Dedifferentiated amniotic fluid mesenchymal stem cell (primary cell): Measurements from ENCODE around the gene CELSR2.

ENCODE experiments used
- DNase-seq: peaks from one replicate; pipeline ENCODE4 v3.0.0-alpha.2; 2016; ENCODE audit errors: extremely low spot score

CELSR2 gene

DNA sequence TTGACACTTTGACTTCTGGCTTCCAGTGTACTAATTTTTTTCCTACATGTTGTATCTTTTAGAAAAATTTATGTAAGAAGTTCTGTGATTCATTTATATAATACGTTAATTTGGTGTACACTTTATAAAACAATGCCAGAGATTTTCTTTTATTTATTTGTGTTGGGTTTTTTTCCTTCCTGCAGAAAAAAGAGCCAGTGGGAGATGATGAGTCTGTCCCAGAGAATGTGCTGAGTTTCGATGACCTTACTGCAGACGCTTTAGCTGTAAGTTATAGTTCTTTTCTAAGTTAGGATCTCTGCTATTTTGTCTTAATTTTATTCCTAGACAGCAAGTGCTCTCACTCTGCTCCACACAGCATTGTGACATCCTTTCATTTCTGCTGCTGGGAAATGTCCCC is 21.2 kb upstream of the CELSR2 start:
- peak; percentile 34 for DNase-seq

DNA sequence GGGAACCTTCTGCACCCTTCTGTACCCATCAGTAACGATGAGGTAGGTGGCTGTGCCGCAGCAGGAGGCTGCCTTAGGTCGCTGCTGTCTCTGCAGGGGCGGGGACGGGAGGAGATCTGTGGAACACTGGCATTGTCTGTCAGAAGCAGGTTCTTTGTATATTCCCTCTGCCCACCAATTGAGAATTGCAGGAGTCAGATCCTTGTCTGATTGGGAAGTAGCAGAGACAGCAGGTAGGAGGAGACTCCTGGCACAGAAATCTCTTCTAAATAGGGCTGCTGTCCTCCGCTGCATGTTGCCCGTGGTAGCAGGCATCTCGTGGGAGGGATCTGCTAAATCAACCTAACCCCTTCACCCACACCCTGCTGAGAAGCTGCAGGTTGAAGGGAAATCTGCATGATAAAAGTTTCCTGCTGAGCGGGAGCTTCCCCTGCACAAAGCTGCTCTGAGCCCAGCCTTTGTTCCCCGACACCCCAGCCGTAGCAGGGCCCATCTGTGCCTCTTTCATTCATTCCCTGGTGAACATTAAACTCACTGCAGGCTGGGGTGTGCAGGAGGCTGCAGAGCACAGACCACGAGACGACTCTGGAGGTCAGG is 19.7 kb upstream of the CELSR2 start:
- DNase-seq: no peak

DNA sequence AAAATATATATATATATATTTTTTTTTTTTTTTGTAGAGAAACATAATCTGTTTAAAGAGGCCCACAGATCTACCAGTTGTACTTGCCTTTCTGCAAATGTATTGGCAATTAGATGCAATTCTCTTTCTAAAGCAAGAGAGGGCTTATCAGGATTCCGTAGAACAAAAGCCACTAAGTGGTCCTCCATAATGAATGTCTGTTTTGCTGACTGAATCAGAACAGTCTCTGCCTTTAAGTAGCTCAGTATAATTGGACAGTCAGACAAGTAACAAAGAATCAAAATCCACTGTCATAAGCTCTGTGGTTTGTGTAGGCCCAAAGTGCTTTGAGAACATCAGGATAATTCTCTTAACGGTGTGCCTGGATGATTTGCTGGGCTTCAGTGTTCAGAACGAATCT is 18.3 kb upstream of the CELSR2 start:
- DNase-seq: no peak

DNA sequence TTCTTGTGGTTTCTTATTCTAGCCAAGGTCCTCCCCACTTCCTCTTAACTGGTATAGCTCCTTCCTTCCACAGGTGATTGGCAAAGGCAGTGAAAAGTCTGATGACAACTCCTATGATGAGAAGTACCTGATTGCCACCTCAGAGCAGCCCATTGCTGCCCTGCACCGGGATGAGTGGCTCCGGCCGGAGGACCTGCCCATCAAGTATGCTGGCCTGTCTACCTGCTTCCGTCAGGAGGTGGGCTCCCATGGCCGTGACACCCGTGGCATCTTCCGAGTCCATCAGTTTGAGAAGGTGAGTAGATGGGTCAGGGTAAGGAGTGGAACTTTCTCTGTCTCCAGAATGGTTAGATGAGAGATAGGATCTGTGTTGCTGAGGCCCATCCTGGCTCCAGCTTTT is 14.2 kb upstream of the CELSR2 start:
- DNase-seq: no peak

DNA sequence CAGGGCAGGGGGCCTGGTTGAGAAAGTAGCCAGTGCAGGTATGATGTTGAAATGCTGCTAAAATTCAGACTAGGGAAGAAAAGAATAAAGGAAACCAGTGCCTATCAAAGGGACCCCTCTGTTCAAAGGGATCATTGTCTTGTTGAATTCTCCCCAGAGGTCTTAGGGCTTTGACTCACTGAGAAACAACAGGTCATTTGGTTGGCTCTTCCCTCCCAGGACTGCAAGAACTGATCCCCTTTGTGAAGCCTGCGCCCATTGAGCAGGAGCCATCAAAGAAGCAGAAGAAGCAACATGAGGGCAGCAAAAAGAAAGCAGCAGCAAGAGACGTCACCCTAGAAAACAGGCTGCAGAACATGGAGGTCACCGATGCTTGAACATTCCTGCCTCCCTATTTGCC is 11.8 kb upstream of the CELSR2 start:
- no peak for DNase-seq

DNA sequence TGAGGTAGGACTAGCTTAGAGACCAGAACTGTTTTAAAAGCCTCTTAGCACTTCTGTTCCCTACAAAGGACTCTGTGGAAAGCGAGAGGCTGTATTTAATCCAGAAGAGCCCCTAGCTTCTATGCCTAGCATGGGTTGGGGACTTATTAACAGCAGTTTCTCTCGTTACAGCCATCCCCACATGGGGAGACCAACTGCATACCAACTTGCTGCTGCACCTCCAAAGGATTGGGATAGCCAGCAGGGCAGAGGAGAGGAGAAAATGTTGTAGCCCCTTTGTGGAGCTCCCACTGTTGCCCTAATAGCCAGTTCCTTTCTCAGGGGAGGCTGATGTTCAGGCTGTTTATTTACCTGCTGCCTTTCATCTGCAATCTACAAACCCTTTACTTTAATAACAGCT is 11.0 kb upstream of the CELSR2 start:
- no peak for DNase-seq

DNA sequence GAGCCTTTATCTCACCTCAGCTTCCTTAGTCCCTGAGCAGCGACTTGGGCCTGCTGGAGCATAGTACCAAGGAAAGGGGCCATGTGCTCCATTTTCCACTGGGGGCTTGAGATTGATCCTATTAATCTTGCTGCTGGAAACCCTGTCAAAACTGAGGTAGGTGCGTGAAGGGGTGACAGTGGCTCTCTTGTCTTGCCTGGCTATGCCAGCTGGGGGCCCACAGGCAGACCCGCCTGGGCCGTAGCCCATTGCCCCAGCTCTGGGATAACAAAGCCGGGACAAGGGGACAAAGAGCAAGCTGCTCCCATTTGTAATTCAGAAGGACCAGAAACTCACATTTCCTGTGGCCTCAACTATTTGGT is 10.3 kb upstream of the CELSR2 start:
- no peak for DNase-seq

DNA sequence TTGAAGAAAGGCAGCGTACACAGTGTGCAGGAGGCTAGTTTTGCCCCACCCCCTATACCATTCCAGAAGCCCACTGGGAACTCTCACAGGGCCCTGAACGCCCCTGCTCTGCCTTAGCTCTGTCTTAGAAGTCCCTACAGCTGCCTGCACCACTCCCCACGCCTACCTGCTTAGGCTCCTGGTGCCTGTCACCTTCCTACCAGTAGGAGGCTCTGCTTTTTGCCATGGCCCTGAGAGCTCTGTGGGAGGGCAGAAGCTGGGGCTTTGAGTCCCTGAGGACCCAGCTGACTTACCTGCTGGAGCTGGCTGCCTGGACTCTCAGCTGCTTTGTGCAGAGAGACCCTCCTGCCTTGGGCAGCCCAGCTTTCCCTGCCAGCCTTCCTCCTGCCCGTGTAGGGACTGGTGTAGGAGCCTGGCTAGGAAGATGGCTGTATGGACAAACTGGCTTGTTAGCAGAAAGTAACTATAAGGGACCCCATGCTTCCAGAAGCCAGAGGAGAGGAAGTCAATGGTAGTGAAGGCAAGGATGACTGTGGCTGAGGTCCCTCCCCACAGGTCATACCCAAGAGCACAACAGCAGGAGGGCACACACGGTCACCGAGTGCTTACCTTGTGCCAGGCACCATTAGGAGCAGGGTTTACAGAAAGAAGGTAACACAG is 9.8 kb upstream of the CELSR2 start:
- DNase-seq: no peak

DNA sequence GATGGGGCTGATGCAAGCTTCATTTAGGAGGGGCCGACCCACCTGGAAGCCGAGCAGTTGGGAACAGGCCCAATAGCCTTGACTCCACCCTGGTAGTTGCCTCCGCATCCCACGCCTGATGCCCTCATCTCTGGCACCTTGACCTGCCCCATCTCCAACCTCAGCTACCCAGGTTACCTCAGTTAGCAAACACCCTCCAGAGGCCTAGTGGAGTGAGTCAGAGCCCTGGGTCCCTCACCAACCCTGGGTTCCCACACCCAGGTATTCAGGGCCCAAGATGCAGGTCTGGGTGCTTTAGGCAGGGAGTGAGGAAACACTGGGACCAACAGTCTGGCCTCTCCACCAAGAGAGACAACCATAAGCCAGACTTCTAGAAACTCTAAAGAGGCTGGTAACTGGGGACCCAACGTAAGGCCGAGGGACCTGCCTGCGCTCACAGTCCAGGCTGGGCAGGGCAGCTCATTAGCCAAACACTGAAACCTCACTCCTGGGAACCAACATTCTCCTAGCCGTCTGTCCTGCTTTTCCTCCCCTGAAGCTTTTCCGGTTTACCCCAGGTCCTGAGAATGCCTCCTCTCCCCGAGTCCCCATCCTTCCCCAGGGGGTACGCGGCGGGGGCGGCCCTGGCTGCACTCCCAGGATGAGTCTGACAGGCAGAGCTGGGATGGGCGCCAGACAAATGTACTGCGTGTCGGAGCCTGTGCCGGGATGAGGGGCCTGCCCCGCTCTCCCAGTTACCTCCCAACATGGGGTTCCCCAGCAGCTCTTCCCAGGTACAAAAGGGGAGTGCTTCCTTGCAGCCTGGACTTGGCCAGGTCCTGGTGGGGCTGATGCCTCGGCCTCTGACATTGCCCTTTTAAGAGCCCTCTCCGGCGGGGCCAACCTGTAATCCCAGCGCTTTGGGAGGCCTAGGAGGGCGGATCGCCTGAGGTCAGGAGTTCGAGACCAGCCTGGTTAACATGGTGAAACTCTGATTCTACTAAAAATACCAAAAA is 8.9 kb upstream of the CELSR2 start:
- no peak for DNase-seq

DNA sequence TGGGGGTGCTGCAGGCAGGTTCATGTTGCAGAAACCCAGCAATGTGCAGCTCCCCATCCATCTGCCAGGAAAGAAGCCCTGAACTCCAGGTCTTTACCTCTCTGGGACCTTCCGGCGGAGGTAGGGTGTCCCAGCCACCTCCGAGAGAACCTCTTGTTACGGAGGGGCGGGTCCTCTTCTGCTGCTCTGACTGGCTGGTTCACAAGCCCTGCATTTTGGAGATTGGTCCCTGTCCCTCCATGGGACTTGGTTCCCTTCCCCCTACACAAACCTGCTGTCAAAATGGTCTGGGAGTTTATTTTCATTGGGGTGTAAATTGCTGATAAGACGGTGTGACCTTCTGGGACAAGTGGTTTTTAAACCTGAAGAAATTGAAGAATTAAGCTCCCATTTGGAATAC is 8.0 kb upstream of the CELSR2 start:
- DNase-seq: no peak

DNA sequence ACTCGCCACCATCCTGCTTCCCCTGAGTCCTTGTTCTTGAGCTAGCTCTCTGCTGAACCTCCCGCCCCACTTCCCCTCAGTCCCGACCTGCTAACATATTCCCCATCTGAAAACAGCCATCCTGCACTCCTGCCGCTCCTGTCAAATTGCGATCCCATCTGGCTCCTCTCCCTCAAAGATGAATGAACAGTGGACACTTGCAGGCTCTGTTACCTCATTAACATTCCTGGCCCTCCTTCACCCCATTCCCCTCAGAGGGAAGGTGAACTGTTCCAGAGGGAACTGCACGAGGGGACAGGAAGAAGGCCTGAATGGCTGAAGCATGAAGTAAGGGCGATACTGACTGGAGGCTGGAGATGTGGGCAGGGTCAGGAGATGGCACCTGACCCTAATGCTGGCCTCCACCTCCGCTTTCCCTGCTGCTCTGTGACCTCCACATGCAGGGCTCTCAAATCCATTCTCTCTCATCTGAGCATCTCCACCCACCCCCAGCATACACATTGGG is 7.4 kb upstream of the CELSR2 start:
- DNase-seq: no peak

DNA sequence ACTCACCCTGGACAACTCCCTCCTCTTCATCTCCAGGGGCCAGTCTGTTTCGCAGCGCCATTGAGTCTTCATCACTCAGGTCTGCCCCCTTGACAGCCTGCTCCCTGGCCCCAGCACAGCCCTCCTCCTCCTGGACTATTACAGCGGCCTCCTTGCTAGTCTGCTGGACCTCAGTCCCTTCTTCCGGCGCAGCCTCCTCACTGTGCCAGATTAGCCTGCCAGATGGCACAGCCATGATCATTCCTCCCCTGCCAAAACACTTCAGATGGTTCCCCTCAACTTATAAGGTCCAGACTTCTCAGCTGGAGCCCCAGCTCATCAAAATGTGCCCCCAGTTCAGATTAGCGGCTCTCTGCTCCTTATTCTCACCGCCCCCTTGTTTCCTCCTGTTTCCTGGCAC is 7.0 kb upstream of the CELSR2 start:
- no peak for DNase-seq

DNA sequence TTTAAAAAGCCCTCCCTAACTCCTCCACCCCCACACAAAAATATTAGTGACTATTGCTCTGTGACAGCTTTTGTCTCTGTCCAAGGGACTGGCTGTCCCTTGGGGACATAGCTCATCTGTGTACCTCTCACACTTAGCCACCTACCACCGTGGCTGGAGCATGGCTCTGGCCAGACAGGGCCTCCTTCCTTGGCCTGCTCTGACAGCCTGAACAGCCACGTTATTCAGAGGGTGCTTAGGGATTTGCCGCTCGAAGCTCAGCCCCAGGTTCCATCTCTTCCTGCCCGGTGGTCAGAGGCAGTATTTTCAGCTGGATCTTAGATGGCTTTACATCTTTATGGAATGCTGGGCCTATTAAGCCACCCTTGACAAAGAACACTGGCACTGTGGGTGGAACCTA is 6.1 kb upstream of the CELSR2 start:
- DNase-seq: no peak

DNA sequence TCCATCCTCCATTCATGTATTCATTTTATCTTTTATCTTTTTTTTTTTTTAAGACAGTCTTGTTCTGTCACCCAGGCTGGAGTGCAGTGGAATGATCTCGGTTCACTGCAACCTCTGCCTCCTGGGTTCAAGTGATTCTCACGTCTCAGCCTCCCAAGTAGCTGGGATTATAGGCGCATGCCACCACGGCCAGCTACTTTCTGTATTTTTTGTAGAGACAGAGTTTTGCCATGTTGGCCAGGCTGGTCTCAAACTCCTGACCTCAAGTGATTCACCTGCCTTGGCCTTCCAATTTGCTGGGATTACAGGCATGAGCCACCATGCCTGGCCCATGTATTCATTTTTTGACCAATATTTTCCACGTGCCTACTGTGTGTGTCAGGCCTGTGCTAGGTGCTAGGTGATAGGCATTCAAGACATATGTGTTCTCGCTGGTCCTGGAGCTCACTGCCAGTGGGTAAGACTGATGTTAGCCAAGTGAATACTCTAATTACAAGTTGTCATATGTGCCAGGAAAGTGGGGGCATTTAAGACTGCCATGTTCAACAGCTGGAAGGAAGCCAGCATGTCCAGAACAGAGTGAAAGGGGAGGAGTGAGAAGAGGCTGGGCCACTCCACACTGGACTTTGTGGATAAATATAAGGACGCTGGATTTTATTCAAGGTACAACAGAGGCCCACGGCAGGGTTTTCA is 5.3 kb upstream of the CELSR2 start:
- DNase-seq: no peak

DNA sequence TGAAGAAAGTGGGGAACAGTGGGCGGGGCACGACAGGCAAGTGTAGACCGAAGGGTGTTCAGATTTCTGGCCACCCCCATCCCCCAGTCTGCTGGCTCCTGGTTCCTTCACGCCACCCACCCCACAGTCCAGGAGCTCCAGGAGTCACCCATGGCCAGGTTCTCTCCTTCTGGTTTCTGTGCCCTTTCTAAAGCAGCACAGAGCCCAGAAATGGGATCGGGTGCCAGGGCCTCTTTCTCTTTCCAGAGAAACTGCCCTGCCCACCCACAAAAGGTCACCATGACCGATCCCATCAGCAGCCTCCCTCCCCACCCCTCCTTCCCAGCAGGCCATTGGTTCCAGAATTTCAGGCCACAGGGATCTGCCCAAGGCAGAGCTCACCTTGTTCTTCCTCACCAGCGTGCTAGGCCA is 3.2 kb upstream of the CELSR2 start:
- no peak for DNase-seq

DNA sequence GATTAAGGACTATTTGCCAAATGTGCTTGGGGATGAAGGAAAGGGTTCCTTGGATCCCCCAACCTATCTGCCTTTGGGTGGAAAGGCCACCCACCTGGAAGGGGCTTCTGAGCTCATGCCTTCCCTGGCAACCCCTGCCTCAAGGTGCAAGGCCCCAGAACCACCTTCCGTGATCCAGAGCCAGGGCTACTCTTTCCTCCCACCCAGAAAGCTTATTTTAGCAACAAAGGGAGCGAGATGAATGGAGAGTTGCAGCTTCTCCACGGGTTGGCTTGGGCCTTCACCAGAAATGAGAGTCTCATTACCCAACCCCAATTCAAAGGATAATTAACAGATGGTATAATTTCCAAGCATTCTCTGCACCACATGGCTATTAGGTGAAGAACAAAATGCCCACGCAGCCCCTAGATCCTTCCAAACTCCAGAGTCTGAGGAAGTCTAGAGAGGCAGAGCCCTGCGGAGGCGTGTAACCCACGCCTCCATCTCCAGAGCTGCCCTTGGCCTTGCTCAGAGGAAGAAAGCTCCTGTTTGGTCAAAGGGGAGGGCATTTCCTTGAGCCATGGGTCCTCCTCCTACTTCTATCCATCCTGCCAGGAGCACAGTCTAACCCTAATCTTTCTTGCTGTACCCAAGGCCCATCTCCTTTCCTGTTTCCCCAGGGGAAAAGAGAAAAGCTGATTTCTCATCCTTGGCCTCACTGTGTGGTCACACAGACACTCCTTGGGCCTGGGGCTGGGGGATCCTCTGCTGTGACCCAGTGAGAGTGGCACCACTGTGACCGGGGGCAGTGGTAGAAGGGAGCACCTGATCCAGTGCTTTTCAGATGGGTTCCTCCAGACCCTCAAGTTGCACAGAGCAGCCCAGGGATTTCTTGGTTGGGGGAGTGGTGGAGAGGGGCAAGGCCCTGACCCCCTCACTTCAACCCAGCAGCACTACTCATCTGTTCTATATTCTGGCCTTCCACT is 1.7 kb upstream of the CELSR2 start:
- DNase-seq: no peak

DNA sequence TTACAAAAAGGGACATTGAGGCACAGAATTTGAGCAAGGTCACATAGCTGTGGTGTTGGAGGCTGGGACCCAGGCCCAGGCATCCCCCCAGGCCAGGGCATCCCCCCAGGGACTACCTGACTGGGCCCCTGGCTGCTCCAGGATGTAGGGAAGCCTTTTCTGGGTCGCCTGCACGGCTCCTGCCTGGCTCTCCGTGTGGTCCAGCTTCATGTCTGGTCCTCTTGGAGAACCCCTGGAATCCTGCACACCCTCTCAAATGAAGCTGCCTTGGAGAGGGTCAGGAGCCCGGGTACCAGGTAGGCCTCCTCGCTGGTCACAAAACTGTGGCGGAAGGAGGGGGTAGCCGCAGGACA is 919 bp upstream of the CELSR2 start:
- DNase-seq: no peak

DNA sequence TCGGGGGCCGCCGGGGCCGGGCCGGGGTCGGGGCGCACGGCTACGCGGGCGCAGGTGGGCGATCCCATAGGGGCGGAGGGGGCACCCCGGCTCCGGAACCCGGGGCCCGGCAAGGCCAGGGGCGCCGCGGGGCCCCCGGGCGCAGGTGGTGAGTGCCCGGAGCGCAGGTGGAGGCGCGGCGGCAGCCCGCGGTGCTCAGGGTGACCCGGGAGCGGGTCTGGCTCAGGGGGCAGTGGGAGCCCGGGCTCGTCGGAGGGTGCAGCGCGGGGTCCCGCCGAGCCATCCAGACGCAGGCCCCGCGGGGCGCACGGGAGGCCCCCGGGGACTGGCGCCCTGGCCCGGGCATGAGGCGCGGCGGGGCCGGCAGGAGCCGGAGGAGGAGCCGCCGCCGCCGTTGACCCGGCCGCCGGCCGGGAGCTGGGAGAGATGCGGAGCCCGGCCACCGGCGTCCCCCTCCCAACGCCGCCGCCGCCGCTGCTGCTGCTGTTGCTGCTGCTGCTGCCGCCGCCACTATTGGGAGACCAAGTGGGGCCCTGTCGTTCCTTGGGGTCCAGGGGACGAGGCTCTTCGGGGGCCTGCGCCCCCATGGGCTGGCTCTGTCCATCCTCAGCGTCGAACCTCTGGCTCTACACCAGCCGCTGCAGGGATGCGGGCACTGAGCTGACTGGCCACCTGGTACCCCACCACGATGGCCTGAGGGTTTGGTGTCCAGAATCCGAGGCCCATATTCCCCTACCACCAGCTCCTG is 489 bp downstream of the CELSR2 start:
- no peak for DNase-seq

DNA sequence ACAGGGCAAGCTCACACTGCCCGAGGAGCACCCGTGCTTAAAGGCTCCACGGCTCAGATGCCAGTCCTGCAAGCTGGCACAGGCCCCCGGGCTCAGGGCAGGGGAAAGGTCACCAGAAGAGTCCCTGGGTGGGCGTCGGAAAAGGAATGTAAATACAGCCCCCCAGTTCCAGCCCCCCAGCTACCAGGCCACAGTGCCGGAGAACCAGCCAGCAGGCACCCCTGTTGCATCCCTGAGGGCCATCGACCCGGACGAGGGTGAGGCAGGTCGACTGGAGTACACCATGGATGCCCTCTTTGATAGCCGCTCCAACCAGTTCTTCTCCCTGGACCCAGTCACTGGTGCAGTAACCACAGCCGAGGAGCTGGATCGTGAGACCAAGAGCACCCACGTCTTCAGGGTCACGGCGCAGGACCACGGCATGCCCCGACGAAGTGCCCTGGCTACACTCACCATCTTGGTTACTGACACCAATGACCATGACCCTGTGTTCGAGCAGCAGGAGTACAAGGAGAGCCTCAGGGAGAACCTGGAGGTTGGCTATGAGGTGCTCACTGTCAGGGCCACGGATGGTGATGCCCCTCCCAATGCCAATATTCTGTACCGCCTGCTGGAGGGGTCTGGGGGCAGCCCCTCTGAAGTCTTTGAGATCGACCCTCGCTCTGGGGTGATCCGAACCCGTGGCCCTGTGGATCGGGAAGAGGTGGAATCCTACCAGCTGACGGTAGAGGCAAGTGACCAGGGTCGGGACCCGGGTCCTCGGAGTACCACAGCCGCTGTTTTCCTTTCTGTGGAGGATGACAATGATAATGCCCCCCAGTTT is 1.3 kb downstream of the CELSR2 start:
- DNase-seq: no peak
